HG03432 (cell line): ENCODE data around the gene TBC1D10A.
A peak's percentile ranks its signal among the peaks of the same experiment; 100 is the strongest.

Experiments
- ATAC-seq: cut with Tn5 transposase; IDR thresholded peaks from one replicate; pipeline ENCODE4 v1.9.1; 2021; ENCODE audit warnings: mild to moderate bottlenecking, moderate library complexity; ENCODE audit not compliant: unreplicated experiment

The TBC1D10A gene

GRCh38 chr22:30323246-30323645 is 3.5 kb downstream of the TBC1D10A start:
- no peak for ATAC-seq

DNA sequence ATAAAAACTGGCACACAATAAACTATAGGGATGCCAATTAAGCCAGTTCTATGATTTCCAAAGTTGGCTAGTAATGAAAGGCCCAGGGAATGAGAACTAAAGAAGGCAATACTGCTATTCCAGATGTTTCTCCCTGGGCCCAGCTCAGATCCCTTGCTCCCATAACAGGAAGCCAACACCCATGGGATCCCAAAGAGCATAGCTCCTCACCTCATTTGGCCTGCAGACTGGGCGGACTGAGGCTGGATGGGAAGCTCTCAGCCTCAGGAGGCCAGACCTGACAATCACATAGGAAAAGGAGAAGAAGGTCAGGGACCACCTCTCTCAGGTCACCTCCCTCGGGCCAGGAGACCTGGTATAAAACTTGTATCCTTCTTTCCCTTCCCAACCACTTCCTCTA is 5.3 kb downstream of the TBC1D10A start:
- no peak for ATAC-seq

GRCh38 chr22:30320021-30320556 is 6.7 kb downstream of the TBC1D10A start:
- ATAC-seq, result no peak

DNA sequence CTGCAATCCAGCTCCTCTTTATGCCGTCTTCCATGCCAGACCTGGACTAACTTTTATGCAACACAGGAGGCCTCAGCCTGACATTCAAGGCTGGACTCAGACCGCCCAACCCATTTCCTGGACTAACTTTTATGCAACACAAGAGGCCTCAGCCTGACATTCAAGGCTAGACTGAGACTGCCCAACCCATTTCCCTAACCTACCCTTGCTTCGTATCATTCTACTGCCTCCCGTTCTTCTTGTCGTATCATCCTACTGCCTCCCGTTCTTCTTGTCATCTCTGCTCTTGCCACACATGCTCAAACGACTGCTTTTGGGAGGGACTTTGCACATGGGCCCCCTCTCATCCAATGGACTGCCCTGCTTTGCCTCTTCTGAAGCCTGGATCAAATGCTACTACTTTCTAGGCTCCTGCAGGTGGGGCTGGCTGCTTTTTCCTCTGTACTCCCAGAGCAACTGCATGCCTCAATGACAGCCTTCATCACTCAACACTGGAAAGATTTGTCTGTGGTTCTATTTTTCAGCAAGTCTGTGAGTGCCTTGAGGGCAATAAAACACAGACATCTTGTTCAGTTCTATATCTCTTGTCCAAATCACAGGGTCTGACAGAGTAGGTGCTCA is 7.8 kb downstream of the TBC1D10A start:
- no peak for ATAC-seq

DNA sequence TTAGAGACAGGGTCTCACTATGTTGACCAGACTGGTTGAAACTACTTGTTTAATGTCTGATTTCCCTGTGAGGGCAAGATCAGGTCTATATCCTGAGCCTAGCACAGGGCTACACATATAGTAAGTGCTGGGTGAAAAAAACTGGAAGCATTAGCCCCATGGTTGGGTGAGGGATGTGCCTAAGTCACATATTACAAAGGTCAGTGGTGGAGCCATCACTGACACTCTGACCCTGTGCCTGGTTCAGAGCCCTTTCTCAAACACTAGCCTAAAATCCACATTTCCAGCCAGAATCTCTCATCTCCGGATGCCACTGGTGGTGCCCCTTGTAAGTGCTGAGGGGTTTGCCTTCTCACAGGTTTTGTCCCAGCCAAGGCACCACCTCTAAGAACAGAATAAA is 9.0 kb downstream of the TBC1D10A start:
- ATAC-seq, result no peak

GRCh38 chr22:30315962-30316576 is 10.7 kb downstream of the TBC1D10A start:
- no peak for ATAC-seq

DNA sequence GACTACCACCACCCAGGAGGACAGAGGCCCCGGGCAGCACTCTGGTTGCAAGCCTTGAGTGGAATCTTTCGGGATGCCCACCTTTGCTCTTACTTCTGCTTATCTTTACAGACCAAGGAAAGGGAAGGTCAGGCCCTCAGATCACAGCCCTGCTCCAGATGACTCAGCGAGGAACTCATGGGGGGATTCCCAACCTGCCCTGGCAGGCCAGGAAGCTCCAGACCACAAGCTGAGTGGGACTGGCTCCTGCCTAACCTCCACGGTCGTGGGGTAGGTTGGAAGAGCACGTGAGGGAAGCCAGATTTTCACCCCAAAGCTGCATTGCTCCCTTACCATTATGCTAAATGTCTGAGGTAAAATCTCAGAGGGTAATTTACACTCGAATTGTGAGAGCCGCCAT is 11.8 kb downstream of the TBC1D10A start:
- ATAC-seq, result peak; percentile 46

DNA sequence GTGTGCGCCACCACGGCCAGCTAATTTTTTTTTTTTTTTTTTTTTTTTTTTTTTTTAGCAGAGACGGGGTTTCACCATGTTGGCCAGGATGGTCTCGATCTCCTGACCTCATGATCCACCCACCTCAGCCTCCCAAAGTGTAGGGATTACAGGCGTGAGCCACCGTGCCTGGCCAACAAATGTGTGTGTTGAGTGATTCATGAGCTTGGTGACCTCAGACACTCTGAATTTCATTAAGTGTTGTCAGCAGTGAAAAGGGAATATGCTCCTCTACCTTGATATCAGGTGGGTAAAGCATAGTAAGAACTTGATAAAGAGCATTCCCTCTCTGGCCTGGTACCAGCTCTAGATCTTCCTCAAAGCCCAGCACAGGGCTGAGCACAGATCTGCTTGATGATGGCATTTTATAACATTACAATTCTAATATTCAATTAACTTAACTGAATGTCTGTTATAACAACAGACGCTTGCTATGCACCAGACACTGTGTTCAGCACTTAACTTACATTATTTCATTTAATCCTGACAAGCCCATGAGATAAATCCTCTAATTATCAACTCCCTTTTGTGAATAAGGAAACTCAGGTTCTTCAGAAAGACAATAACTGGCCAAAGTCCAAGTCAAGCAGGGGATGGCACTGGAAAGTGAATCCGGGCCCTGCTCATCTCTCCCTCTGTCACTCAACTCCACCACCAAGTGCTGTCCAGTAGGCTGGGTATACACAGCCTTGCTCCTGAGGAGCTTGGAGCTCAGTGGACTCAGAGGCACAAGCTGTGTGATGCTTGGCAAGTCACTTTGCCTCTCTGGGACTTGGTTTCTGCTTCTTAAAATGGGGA is 13.0 kb downstream of the TBC1D10A start:
- no peak for ATAC-seq

- no peak for ATAC-seq
Observed at GRCh38 chr22:30312053-30312452, 14.7 kb downstream of the TBC1D10A start.

DNA sequence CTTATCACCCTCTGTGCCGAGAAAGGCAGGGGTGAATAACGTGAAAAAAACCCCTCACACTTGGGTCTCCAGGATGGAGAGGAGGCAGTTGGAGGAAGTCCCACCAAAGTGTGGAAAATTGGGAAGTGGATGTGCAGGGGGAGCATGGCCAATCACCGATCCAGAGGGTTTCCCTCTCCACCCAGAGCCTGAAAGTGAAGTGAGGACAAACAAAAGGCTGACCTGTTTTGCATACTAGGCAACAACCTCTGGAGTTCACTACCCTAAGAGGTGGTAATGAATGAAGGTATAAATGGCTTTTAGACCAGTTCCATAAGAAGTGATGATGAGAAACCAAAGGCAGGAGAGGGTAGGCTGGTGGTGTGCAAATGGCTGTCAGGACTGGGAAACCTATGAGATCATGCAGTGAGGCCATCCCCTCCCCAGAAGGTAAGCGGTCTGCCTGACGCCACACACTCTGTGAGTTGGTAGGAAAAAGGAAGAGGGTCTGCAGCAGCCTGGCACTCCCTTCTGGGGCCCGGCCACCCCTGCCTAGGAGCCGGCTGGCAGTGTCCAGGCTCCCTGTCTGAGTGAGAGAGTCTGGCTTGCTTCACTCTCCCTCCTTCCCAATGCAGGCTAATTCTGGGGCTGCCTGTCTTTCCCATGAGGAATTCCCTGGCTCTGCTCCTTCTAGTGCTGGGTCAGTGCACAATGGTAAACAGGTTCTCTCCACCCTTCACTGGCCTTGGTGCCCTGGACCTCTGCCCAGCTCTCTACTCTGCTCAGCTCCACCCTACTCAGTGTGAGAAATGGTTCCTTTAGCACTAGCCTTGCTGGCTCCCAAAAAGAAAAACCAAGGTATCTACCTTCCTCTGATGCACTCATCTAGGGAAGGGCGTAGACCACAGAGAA is 15.6 kb downstream of the TBC1D10A start:
- no peak for ATAC-seq

GRCh38 chr22:30309951-30310741 is 16.6 kb downstream of the TBC1D10A start:
- peak; percentile 26 for ATAC-seq

- ATAC-seq, result peak; percentile 51
Observed at GRCh38 chr22:30308518-30309230, 18.1 kb downstream of the TBC1D10A start.

DNA sequence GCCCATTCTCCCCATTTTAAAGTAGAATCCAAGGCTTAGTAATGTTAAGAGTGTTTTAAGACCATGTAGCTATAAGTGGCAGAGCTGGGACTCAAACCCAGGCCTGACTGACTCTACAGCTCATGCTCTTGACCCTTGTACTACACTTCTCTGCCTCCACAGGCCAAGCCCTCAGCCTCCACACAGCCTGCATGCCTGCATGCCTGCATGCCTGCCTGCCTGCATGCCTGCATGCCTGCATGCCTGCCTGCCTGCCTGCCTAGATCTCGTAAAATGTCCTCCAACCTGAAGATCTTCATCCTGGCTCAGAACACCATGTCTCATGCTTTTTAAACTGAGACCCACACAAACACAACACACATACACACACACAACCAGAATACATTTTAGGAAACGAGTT is 18.6 kb downstream of the TBC1D10A start:
- no peak for ATAC-seq

DNA sequence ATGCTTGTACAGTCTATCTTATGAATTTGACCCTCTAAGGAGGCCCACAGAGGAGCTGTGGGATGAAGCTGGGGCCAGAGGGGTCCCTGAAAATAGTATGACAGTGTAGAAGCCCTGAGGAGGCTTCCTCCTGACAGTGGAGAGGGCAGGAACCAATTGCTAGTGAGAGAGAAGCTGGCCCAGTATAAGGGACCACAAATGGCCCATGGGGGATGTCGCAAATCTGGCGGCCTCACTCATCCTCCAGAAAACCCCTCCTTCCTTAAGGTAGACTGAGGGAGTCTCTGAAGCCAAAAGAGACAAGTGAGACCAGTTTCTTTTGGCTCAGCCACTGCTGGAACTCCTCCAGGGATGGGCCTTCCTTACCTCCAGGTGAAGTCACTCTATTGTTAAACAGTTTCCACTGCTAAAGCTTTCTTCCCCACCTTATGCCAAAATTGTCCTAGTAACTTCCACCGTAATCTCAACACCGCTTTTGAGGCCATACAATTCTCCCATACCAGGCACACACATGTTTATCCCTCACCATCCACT is 19.6 kb downstream of the TBC1D10A start:
- ATAC-seq, result no peak

GRCh38 chr22:30306627-30307011 is 20.1 kb downstream of the TBC1D10A start:
- ATAC-seq, result no peak

DNA sequence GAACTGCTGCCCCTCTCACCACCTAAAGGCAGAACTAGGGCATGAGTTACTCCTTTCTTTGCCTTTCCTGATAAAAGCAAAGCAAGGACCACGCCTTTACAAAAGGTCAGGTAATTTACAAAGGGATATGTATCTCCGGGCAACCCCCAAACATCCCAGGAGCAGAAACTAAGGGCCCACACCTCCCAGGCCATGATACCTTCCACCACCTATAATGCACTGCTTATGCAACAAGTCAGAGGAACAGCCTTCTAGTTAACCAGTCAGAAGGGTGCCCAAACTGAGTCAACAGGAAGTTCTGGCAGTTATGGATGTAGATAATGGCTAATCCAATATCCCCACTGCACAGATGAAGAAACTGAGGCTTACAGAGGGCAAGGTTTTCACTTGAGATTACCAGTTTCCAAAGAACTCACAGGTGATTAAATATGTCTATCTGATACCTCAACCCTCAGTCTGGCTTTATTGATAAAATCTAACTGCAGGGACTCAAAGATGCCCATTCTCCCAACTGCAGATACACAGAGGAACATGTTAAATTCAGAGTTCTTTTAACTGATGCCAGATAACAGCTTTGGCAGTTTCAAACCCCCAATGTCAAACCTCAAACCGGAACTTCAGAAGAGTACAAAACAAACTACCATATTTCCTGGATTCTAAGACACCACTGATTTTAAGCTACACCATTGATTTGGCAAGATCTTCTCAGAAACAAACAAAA is 20.7 kb downstream of the TBC1D10A start:
- ATAC-seq, result no peak

- peak; percentile 40 for ATAC-seq
Observed at GRCh38 chr22:30305519-30305905, 21.2 kb downstream of the TBC1D10A start.

DNA sequence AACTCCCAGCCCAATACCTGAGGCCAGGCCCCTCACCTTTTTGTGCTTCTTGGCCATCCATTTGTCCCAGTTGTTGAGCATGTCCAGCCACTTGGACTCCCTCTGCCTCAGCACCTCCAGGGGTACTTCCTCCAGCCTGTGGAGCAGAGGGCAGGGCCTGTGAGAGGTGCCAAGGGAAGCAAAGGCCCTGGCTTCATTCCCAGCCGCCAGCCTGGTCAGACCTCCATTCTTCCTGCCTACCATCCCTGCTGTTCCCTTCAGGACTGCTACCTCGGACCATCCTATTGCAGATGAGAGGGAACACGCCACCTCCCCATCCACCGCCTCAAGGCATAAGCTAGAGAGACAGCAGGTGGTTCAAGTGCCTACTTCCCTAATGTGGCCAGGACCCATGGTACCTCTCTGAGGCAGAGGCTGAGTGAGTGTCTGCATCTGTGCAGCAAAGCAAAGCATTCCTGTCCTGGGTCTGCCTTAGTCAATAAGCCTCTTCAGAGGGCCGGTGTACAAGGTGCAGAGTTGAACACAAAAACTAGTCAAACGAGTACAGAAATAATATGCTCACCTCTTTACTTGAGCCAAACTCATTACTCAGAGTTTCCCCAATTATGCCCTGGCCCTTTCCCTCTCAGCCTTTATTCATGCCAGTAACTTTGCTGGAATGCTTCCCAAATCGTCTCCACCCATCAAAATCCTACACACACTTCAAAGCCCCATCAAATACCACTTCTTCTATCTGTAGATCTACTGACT is 22.1 kb downstream of the TBC1D10A start:
- ATAC-seq, result no peak
